Anterior cingulate cortex (tissue), 58 donors: ENCODE data around the gene IL1A.
"Not testable (repeated sequence)": the region's sequence is repeated elsewhere in the genome, so short reads cannot be mapped to it uniquely, and the experiment has no call there.

ENCODE experiments used
- DNase-seq, 58 donors: peaks; one replicate each; lab custom pipeline; 2025; lab: John Stamatoyannopoulos, UW

Gene IL1A, protein sequence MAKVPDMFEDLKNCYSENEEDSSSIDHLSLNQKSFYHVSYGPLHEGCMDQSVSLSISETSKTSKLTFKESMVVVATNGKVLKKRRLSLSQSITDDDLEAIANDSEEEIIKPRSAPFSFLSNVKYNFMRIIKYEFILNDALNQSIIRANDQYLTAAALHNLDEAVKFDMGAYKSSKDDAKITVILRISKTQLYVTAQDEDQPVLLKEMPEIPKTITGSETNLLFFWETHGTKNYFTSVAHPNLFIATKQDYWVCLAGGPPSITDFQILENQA

DNA sequence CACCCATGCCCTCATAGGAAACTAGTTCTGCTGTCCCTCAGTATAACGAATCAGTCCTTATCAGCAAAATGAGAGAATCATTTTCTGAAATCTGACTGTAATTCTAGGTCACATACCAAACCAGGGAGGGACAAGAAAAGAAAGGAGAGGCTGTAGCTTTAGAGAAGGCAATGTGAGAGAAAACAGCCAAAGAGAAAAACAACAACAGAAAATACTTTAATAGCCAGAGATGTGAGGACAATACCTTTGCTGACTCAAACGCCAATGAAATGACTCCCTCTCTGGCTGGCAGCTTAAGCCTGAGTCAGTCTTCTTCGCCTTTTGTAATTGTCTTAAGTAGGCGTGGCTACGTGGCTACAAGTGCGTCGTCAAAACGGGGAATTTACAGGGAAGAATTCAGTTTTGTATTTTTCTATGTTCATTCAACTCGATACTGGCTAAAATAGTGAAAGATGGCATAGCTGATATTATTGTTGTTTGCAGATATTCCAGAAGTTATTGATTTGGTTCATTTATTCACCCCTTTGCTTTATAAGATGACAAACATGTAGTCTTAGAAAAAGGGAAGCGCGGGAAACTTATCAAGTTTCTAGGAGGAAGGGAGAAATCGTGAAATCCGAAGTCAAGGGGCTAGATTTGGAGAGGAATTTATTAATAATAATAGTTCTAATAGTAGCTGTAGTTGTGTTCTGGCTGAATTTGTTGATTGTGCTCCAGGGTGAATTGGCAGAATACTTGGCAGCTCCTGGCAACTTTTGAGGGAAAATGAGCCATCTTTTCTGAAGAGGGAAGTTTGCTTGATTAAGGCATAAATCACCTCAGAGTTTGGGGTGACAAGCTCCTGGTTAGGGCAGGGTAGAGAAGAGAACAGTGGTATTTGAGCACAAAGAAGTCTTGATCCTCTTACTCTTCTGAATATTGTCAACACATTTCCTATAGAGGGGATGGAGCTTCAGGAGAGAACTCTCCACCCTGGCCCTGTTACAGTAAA lies at the start of gene IL1A:
Gene IL1A (minus strand): TSS at position 295 of the 991 bp plus-strand sequence. CDS start 723 bp downstream, outside the sequence.
- peak in 1 of 58 donors; percentile 2 for DNase-seq

DNA sequence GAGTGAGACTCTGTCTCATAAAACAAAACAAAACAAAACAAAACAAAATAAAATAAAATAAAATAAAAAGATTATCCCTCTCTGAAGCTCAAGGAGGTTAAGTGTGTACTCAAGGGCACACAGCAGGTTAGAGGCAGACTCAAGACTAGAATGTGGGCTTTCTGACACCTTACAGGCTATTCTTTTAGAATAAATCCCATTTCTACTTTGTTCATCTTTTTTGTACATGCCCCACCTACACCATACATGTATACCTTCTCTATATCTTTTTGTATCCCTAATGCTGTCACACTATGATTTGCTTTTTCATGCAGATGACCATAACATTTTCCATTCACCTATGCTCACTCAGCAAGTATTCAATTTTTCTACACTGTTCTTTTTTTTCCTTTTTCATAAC lies 49.7 kb upstream of the IL1A start:
- no peak for DNase-seq

DNA sequence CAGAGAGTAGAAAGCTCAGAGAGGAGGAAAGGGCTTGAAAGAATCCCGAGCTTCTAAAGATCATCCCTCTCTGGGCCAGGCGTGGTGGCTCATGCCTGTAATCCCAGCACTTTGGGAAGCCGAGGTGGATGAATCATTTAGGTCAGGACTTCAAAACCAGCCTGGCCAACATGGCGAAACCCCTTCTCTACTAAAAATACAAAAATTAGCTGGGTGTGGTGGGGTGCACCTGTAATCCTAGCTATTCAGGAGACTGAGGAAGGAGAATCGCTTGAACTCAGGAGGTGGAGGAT lies 49.3 kb upstream of the IL1A start:
- not testable (repeated sequence) for DNase-seq

DNA sequence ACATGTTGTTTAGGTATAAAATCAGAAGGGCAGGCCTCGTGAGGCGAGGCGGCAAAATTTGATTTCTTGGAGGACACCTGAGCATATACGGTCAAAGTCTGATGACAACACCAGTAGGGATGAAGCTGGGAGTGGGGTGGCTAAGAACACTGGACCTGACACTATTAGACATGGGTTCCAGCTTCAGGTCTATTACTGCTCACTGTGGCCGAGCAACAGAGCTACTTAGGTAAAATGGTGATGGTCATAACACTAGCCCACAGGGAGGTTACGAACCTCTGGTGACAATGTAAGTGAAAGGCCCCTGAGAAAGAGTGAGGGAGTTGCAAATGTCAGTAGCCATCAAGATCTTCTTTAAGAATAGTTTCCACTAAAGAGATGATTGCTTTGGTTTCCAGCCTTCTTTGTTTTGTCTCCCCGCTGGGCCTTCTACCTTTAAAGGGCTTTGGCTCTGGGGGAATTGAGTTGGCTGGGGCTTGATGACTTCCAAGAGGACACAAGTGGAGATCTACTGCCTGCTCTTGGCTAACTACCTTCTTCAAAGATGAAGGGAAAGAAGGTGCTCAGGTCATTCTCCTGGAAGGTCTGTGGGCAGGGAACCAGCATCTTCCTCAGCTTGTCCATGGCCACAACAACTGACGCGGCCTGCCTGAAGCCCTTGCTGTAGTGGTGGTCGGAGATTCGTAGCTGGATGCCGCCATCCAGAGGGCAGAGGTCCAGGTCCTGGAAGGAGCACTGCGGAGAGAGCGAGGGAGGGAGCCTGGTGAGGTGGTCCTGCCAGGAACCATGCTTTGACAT lies 48.7 kb upstream of the IL1A start:
- DNase-seq: no peak

GRCh38 chr2:112831946-112832840 lies 47.9 kb upstream of the IL1A start:
- DNase-seq: no peak

DNA sequence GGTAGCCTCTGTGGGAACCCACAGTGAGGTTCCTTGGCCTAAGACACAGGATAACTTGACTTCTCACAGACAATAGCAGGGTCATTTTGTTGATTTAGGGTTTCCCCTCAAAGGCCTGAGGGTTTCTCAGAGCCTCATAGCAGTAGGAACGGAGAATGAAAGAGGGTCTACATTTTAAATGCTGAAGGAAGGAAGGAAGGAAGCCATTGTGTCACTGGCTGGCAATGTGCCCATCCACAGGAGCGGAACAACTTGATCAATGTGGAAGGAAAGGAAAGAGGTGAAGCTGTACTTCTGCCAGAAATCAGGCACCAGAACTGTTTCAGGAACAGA lies 47.2 kb upstream of the IL1A start:
- no peak for DNase-seq

- DNase-seq: no peak
These were observed 46.6 kb upstream of the IL1A start for GRCh38 chr2:112830682-112831512.

DNA sequence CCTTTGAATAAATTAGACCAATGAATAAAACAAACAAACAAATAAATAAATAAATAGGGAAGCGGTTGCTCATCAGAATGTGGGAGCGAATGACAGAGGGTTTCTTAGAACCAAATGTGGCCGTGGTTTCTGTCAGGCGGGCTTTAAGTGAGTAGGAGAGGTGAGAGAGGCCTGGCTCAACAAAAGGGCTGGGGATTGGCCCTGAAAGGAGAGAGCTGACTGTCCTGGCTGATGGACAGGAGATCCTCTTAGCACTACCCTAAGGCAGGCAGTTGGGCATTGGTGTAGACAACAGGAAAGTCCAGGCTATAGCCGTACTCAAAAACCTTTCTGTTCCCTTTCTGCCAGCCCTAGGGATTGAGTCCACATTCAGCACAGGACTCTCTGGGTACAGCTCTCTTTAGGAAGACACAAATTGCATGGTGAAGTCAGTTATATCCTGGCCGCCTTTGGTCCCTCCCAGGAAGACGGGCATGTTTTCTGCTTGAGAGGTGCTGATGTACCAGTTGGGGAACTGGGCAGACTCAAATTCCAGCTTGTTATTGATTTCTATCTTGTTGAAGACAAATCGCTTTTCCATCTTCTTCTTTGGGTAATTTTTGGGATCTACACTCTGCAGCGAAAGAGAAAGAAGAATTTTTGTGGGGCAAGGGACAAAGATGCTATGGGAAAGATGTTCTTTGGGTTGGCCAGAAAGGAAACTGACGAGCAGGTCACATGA lies 45.8 kb upstream of the IL1A start:
- DNase-seq: no peak

DNA sequence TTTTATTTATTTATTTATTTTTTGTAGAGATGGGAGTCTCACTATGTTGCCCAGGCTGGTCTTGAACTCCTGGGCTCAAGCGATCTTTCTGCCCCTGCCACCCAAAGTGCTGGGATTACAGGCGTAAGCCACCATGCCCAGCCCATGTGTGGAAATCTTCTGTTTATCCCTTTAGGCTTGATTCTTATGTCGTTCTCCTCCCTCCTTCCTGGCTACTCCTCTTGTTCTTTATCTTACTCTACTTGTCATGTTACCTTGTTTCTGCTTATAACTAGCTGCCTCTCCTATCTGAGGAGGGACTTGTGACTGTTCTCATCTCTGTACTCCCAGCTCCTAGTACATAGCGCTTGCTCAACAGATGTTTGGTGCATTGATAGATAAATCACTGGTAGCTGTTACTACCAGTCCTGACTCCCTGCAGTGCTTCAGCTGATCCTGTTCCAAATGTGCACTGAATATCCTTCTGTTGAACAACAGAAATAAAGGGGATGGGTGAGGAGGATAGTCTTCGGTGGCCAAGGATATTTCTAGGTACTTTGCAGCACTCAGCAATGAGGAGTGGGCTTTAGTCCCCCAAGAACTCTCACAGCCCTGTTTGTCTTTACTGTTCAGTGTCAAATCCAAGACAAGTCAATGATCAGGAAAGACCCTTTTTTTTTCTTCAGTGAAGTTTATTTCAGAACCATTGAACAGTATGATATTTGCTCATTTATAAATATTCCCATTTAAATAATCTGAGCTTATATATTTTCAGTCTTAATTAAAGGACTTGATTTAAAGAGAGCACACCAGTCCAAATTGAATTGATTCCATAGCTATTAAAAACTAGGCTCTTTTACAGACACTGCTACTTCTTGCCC lies 45.0 kb upstream of the IL1A start:
- DNase-seq: no peak

DNA sequence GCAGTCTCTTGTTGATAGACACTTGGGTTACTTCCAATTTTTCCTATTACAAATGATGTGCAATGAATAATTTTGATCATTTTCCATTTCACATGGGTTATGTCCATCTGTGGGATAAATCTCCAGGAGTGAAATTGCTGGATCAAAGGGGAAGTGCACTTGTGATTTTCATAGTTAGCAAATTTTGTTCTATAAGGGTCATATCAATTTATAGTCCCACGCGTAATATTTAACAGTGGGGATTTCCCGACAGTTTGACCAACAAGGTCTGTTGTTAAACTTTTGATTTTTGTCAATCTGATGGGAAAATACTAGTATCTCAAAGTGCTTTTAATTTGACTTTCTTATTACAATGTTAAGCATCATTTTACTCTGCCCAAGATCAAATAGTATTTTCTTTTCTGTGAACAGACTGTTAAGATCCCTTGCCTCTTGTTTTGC lies 44.0 kb upstream of the IL1A start:
- no peak for DNase-seq

GRCh38 chr2:112827604-112828185 lies 43.4 kb upstream of the IL1A start:
- DNase-seq: no peak

GRCh38 chr2:112827009-112827408 lies 42.7 kb upstream of the IL1A start:
- DNase-seq: no peak

- no peak for DNase-seq
These were observed 41.4 kb upstream of the IL1A start for GRCh38 chr2:112825706-112826105.

DNA sequence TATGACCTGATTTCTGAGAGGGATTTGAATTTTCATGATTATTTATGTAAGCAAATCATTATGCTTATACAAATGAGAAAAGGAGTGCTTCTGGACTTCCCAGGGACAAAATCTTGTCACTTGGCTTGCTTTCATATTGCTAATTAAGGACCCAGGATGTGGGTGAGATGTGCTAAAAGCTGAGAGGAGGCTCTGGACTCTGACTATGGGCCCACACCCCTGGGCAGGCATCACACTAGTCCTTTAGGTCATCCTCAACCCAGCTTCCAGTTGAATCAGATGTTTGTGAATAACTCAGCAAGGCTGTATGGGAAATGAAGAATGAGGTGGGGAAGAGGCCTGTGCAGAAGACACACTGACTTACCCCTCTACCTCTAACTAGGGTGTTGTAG lies 40.4 kb upstream of the IL1A start:
- DNase-seq: peak in 1 of 58 donors; percentile 16

- DNase-seq: peak in 2 of 58 donors; percentile 3 to 10
These were observed 37.4 kb upstream of the IL1A start for GRCh38 chr2:112821682-112822081.

DNA sequence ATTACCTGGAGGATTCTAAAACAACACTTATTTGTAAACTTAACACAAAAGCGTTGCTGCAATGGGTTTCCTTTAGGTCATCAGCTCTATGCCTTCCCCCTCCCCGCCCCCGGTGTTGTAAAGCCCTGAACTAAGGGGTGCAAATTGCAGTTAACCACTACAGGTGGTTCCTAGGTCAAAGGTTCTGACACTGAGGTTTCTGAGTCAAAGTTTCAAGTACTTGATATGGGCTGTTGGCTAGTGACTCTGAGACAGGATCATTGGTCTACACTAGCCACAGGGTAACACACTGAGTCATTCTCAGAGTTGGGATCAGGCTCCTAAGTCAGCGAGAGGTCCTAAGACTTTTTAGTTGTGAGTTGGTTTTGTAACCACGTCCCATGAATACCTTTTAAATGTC lies 36.8 kb upstream of the IL1A start:
- DNase-seq: no peak

- no peak for DNase-seq
These were observed 36.0 kb upstream of the IL1A start for GRCh38 chr2:112820343-112820742.
